Effector CD4-positive, alpha-beta T cell (primary cell): ENCODE results near the gene SH3D19. TPM values are rescaled to one million over a fixed set of nuclear protein-coding genes. Genes with fewer than 3 reads are reported as not detected.
"Not testable (repeated sequence)": the region's sequence is repeated elsewhere in the genome, so short reads cannot be mapped to it uniquely, and the experiment has no call there.

ENCODE experiments used
- DNase-seq: peaks from one replicate; pipeline ENCODE4 v3.0.0-alpha.2; 2020
- total RNA-seq: gene quantifications from one replicate; lab custom pipeline; 2026; lab: John Stamatoyannopoulos, UW

Gene SH3D19
- total RNA-seq, result not detected

- DNase-seq, result no peak
These were observed at the start of gene SH3D19 for GRCh38 chr4:151325111-151325948. Gene SH3D19, minus strand, starts transcription at chr4:151325605. Its CDS starts 253 bp downstream, at chr4:151325352.

- peak; percentile 62 for DNase-seq
These were observed 37.2 kb upstream of the SH3D19 start for GRCh38 chr4:151362404-151363164.

GRCh38 chr4:151361966-151362365, 36.6 kb upstream of the SH3D19 start:
- DNase-seq, result no peak

GRCh38 chr4:151361126-151361525, 35.7 kb upstream of the SH3D19 start:
- DNase-seq, result no peak

GRCh38 chr4:151359576-151359975, 34.2 kb upstream of the SH3D19 start:
- no peak for DNase-seq

- no peak for DNase-seq
These were observed 32.9 kb upstream of the SH3D19 start for GRCh38 chr4:151358266-151358665.

- DNase-seq, result no peak
These were observed 31.1 kb upstream of the SH3D19 start for GRCh38 chr4:151356510-151356909.

GRCh38 chr4:151355155-151355554, 29.8 kb upstream of the SH3D19 start:
- no peak for DNase-seq

GRCh38 chr4:151347490-151348235, 22.3 kb upstream of the SH3D19 start:
- DNase-seq, result no peak

GRCh38 chr4:151344948-151345347, 19.5 kb upstream of the SH3D19 start:
- DNase-seq, result no peak

- DNase-seq, result no peak
These were observed 15.5 kb upstream of the SH3D19 start for GRCh38 chr4:151340751-151341385.

- no peak for DNase-seq
These were observed 14.1 kb upstream of the SH3D19 start for GRCh38 chr4:151339467-151339866.

GRCh38 chr4:151331276-151332042, 6.1 kb upstream of the SH3D19 start:
- DNase-seq, result no peak

- no peak for DNase-seq
These were observed 4.0 kb upstream of the SH3D19 start for GRCh38 chr4:151329217-151330007.

GRCh38 chr4:151325949-151326246, 493 bp upstream of the SH3D19 start:
- DNase-seq, result no peak

- DNase-seq, result no peak
These were observed 674 bp downstream of the SH3D19 start for GRCh38 chr4:151324752-151325110.

- no peak for DNase-seq
These were observed 1.2 kb downstream of the SH3D19 start for GRCh38 chr4:151324124-151324751.

- DNase-seq, result no peak
These were observed 1.7 kb downstream of the SH3D19 start for GRCh38 chr4:151323667-151324066.

GRCh38 chr4:151322570-151322969, 2.8 kb downstream of the SH3D19 start:
- DNase-seq, result no peak

- not testable (repeated sequence) for DNase-seq
These were observed 3.2 kb downstream of the SH3D19 start for GRCh38 chr4:151322161-151322560.

GRCh38 chr4:151321586-151321985, 3.8 kb downstream of the SH3D19 start:
- no peak for DNase-seq
